PFSK-1 (cell line): ENCODE measurements around the gene TNFAIP8L2.

ENCODE experiments used
- FOXP2 ChIP-seq: optimal IDR thresholded peaks from 2 replicates; pipeline ENCODE3; 2011; ENCODE audit warnings: borderline replicate concordance, control low read depth, inconsistent platforms; ENCODE audit not compliant: insufficient read depth; ENCODE audit errors: extremely low read length, extremely low read depth
- POLR2AphosphoS5 ChIP-seq: IDR thresholded peaks from 2 replicates; pipeline ENCODE4 v1.6.1; 2012; ENCODE audit warnings: low read depth, mild to moderate bottlenecking, control low read depth, low read length, moderate library complexity
- REST ChIP-seq, 2 experiments: IDR thresholded peaks; 2 replicates each; pipeline versions ENCODE4 v1.6.1 to v1.8.0; 2011 to 2012; ENCODE audit warnings: low read depth in 2 of 2, low read length in 2 of 2, control low read depth in 1 of 2, inconsistent platforms in 1 of 2, mild to moderate bottlenecking in 1 of 2, moderate library complexity in 1 of 2; ENCODE audit not compliant: insufficient read depth in 1 of 2
- SIN3A ChIP-seq: IDR thresholded peaks from 2 replicates; pipeline ENCODE4 v1.6.1; 2012; ENCODE audit warnings: mild to moderate bottlenecking, low read length, moderate library complexity, borderline replicate concordance; ENCODE audit not compliant: insufficient read depth
- TAF1 ChIP-seq: IDR thresholded peaks from 2 replicates; pipeline ENCODE4 v1.6.1; 2012; ENCODE audit warnings: low read length, control low read depth, borderline replicate concordance; ENCODE audit not compliant: insufficient read depth

TNFAIP8L2 gene

GRCh38 chr1:151133018-151133806 lies 23.2 kb upstream of the TNFAIP8L2 start:
- no peak for TF ChIP-seq FOXP2
- TF ChIP-seq REST (IDR thresholded peaks at IDR 0.05; ENCODE audit: insufficient read depth in 1 of 2, low read depth in 2 of 2, low read length in 2 of 2), result no peak
- no peak for TF ChIP-seq TAF1
- TF ChIP-seq SIN3A, result no peak
- TF ChIP-seq POLR2AphosphoS5, result no peak

- no peak for TF ChIP-seq REST (IDR thresholded peaks at IDR 0.05; ENCODE audit: insufficient read depth in 1 of 2, low read depth in 2 of 2, low read length in 2 of 2)
- no peak for TF ChIP-seq TAF1
- TF ChIP-seq POLR2AphosphoS5, result no peak
- TF ChIP-seq SIN3A, result no peak
- TF ChIP-seq FOXP2, result no peak
These were observed 22.1 kb upstream of the TNFAIP8L2 start for GRCh38 chr1:151134396-151134795.

- TF ChIP-seq SIN3A, result no peak
- TF ChIP-seq TAF1, result no peak
- TF ChIP-seq REST (IDR thresholded peaks at IDR 0.05; ENCODE audit: insufficient read depth in 1 of 2, low read depth in 2 of 2, low read length in 2 of 2), result no peak
- no peak for TF ChIP-seq POLR2AphosphoS5
- TF ChIP-seq FOXP2, result no peak
These were observed 21.5 kb upstream of the TNFAIP8L2 start for GRCh38 chr1:151134991-151135390.

- TF ChIP-seq POLR2AphosphoS5, result no peak
- no peak for TF ChIP-seq REST (IDR thresholded peaks at IDR 0.05; ENCODE audit: insufficient read depth in 1 of 2, low read depth in 2 of 2, low read length in 2 of 2)
These were observed 20.7 kb upstream of the TNFAIP8L2 start for GRCh38 chr1:151135433-151136385.
